ENCODE results near the gene HLA-DRB1.
A peak's percentile ranks its signal among the peaks of the same experiment; 100 is the strongest.
"Not testable (repeated sequence)": the region's sequence is repeated elsewhere in the genome, so short reads cannot be mapped to it uniquely, and the experiment has no call there.

HLA-DRB1 gene

DNA sequence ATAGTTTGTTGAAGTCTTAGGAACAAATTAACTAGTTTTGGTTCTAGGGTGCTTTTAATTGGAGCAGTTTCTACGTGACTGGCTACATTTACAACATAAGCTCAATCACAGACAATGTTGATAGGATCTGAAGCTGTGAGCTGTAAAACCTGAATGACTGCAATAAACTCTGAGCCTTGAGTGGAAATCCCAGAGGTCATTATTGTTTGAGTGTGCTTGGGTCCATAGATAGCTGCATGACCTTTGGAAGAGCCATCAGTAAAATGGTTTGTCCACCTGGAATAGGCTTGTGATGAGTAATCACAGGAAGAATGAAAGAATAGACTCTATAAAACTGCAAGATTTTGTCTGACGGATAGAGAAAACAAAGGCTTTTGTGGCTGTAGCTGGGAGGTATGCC, 26.7 kb downstream of the HLA-DRB1 start:
- no peak for DNase-seq

DNA sequence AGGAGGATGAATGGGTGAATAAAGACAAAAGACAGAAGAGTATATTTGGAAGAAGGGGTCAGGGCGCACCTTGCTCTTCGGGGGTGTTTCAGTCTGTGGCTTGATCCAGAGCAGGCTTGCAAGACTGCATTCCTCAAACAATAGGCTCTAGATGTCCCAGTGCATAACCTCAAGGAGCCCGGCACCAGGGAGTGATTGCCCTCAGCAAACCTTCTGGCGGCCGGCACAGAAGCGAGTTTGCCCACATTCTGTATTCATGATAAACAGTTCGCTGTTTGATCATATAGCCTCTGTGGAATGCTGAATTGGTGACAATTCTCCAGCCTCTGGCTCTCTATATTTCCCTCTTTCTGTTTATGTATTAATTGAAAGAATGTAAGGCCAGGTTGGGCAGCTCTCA, 29.9 kb downstream of the HLA-DRB1 start:
- DNase-seq, result no peak

DNA sequence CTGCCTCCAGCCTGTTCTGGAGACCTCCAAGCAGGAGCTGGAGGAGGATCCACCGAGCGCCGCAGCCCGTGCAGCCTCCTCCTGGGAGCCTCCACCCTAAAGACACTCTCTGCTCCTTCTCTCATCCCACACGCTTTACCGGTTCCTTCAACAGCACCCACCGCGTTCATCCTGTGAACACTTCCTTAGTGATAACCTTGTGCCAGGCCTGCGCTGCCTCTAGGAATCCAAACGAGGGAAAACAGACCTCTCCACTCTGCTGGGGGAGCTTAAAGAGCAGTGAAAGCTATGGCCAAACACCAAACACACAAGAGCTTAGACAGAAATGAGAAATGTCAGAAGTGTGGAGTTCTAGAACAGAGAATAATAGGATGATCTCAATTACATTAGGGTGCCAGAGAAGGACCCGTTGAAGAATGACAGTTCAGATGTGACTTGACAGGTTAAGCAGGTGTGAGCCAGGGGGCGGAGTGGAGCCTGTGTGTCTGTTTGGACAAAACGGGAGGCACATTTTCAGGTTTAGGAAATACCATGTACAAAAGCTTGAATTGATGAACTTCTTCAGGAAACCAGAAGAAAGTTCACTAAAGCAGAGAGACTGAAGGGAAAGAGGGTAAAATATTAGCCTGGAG, 31.1 kb downstream of the HLA-DRB1 start:
- no peak for DNase-seq

DNA sequence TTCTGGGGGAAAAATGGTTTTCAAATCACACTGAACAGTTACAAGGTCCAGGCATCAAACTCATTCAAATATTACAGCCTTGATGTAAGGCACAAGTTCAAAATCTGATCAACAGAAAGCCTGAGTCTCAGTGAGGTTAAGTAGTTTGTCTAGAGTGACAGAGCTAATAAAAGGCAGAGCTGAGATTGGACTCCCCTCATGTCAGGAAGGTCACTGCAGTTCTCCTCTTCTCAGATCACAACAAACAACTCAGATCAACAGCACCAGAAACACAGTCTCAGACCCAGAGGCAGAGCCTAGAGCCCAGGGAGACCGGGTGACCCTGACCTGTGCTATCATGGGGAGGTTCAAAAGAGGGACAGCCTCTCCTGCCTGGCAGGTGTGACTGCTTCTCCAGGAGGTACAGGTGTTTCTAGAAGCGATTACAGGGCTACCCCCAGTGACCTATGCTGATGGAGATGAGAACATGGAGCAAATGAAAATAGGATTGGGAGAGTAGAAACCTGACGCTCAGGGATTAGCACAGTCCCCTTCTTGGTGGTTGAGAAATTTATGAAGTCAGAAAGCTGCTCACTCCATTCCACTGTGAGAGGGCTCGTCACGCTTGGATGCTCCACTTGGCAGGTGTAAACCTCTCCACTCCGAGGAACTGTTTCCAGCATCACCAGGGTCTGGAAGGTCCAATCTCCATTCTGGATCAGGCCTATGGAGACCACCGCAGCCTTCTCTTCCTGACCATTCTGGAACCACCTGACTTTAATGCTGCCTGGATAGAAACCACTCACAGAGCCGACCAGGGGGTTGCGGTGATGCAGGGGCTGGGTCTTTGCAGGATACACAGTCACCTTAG, 35.3 kb downstream of the HLA-DRB1 start:
- DNase-seq, result no peak

DNA sequence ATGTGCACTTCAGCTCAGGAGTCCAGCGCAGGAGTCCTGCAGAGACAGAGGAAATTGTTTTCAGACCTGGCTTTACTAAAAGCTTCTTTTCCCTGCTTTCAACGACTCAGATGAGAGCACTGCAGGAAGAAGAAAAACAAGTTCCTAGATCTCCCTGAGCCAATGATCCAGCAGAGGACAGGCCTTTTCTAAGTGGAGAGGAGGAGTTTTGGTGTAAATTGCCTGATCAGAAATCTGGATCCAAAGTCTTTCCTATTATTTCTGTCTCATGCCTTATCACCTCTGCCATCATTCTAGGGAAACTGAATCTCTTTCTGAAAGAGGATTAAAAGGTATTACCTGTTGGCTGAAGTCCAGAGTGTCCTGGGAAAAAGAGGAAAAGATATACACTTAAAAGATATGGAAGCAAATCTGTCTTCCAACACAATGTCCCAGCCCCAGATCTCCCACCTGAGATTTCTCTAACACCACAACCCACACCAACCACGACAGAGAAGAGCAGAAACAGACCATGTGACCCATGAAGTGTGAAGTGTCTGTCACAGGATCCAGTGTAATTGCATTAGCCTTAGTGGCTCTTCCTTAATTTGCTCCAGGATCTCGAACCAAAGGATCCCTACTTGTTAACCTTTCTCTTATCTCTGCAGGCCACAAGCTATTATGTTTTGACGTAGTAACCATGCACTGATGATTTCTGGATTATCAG, 36.5 kb downstream of the HLA-DRB1 start:
- no peak for DNase-seq

DNA sequence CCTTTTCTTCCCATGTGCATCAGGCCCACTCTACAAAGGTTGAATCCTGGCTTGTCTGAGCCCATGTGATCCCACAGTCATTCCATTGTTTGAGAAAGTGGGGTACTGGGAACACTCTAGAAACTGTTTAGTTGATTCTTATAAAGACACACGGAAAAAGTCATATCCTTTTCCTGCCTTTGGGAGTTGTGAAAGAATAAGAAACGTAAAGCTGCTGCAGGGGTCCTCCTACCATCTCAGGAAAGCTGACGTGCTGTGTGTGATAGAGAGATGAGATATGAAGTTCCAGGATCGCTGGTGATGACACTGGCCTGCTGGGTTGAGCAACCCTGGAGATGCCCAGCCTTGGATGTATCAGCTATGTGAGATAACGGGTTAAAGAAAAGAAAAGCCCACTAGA, 38.2 kb downstream of the HLA-DRB1 start:
- no peak for DNase-seq

DNA sequence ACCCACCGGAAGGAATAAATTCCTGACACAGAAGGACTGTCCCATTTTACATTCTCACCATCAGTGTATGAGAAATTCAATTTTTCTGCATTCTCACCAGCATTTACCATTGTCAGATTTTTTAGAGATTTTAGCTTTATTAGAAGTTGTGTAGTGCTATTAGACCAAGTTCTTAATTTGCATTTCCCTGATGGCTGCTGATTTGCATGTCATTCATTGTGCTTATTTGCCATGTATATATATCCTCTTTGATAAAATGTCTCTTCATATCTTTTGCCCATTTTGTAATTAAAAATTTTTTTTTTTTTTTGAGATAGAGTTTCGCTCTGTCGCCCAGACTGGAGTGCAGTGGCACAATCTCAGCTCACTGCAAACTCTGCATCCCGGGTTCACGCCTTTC, 49.8 kb downstream of the HLA-DRB1 start:
- DNase-seq, result no peak

DNA sequence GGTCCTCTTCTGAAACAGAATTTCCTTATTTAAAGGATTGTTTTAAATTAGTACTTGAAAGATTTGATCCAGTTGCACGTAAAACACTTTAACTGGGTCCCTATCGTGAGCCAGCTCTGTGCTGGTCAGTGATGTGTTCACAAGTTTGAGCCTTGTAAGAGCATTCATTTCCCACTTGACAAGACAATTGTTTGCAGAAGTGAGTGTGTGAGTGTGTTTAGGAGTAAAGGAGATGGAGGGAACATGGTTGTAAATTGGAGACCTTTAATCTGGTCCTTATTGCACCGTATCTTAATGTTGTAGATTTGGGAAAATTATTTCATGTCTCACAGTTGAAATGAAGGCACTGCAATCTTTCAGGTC, 59.2 kb downstream of the HLA-DRB1 start:
- DNase-seq, result not testable (repeated sequence)

DNA sequence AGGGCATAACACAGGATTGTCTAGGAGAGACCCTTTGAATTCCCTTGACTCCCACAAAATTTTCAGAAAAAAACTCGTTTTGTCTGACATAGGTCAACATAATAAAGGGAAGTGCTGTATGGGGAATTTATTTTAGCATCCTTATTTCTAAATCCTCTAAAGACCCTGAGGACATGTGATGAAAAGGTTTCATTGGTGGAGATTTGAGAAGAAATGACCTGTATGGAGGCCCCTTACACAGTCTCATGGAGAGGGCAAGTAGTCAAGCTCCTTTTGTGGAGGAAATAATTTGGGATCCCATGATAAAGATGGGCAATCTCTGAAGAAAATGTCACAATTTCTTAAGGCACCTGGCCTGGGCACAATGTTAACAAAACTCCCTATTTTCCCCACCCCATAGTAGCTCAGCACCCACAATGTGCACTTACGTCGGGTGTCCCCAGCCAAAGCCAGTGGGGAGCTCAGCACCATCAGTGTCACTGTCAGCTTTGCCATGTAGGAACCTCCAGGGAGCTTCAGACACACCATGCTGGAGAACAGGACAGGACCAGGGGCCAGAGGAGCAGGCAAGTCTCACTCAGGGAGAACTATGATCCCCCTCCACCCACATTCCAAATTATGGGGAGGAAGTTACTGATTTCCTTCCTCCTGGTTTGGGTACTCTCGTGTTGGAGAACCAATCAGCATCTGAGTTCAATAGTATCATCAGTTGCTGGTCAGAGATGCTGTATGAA, 59.8 kb downstream of the HLA-DRB1 start, which contains the start of gene HLA-DRB5:
Gene HLA-DRB5 (minus strand): TSS at position 591 of the 734 bp plus-strand sequence. CDS start 63 bp downstream, at position 528.
- DNase-seq, result peak in 5 of 51 donors; percentile 0 to 7 (median 1)

Measured in hypothalamus (tissue), 51 donors.